ENCODE results near the gene ETV5.

Gene ETV5

GRCh38 chr3:186094696-186095425, 14.0 kb downstream of the ETV5 start:
- H3K4me3 ChIP-seq (ENCODE audit: insufficient read depth, low read length, poor library complexity, severe bottlenecking) = no peak overlapping the region
- no peaks in the 10 kb centered on the region for H3K27me3 ChIP-seq (ENCODE audit: low read length)
- H3K9ac ChIP-seq (ENCODE audit: low read length) = no peak overlapping the region
- no peaks in the 10 kb centered on the region for H3K36me3 ChIP-seq (ENCODE audit: low read length)
- H2AFZ ChIP-seq (ENCODE audit: low read depth, low read length, severe bottlenecking) = no peak overlapping the region
- no peaks in the 10 kb centered on the region for H3F3A ChIP-seq (ENCODE audit: insufficient read depth)
- no peaks in the 10 kb centered on the region for H3K9me3 ChIP-seq (ENCODE audit: insufficient read depth, low read length)
- no peaks in the 10 kb centered on the region for H3K79me2 ChIP-seq (ENCODE audit: insufficient read depth, low read length)
- H4K20me1 ChIP-seq (ENCODE audit: low read depth, low read length) = no peaks in the 10 kb centered on the region
- no peak for TF ChIP-seq CTCF (IDR thresholded peaks at IDR 0.05; ENCODE audit: insufficient read depth, low read length, poor library complexity, severe bottlenecking)
- H3K27ac ChIP-seq (ENCODE audit: low read depth, low read length) = no peak overlapping the region
- no peak overlapping the region for H3K4me2 ChIP-seq (ENCODE audit: low read depth, low read length, poor library complexity, severe bottlenecking)
- H3K9me2 ChIP-seq (replicated peaks; ENCODE audit: insufficient read depth, low read length) = no peaks in the 10 kb centered on the region

GRCh38 chr3:186094271-186094670, 14.6 kb downstream of the ETV5 start:
- H3K27ac ChIP-seq (ENCODE audit: low read depth, low read length) = no peak overlapping the region
- H3K9me3 ChIP-seq (ENCODE audit: insufficient read depth, low read length) = no peaks in the 10 kb centered on the region
- no peak overlapping the region for H3K4me2 ChIP-seq (ENCODE audit: low read depth, low read length, poor library complexity, severe bottlenecking)
- H4K20me1 ChIP-seq (ENCODE audit: low read depth, low read length) = no peaks in the 10 kb centered on the region
- H3K9ac ChIP-seq (ENCODE audit: low read length) = no peak overlapping the region
- TF ChIP-seq EZH2phosphoT487 (conservative IDR thresholded peaks at IDR 0.05; ENCODE audit: low read length) (no peak), CTCF (IDR thresholded peaks at IDR 0.05; ENCODE audit: insufficient read depth, low read length, poor library complexity, severe bottlenecking) (no peak)
- H3K4me3 ChIP-seq (ENCODE audit: insufficient read depth, low read length, poor library complexity, severe bottlenecking) = no peak overlapping the region
- no peaks in the 10 kb centered on the region for H3F3A ChIP-seq (ENCODE audit: insufficient read depth)
- no peaks in the 10 kb centered on the region for H3K36me3 ChIP-seq (ENCODE audit: low read length)
- no peaks in the 10 kb centered on the region for H3K79me2 ChIP-seq (ENCODE audit: insufficient read depth, low read length)
- H3K9me2 ChIP-seq (replicated peaks; ENCODE audit: insufficient read depth, low read length) = no peaks in the 10 kb centered on the region
- H2AFZ ChIP-seq (ENCODE audit: low read depth, low read length, severe bottlenecking) = no peak overlapping the region
- H3K27me3 ChIP-seq (ENCODE audit: low read length) = no peaks in the 10 kb centered on the region

GRCh38 chr3:186093271-186093900, 15.5 kb downstream of the ETV5 start:
- Histone ChIP-seq H3K9ac (ENCODE audit: low read length) (no peak overlapping the region), H3K4me3 (ENCODE audit: insufficient read depth, low read length, poor library complexity, severe bottlenecking) (no peak overlapping the region), H3K27ac (ENCODE audit: low read depth, low read length) (no peak overlapping the region), H3K9me2 (replicated peaks; ENCODE audit: insufficient read depth, low read length) (no peaks in the 10 kb centered on the region), H4K20me1 (ENCODE audit: low read depth, low read length) (no peaks in the 10 kb centered on the region), H3K27me3 (ENCODE audit: low read length) (no peaks in the 10 kb centered on the region), H3K36me3 (ENCODE audit: low read length) (no peaks in the 10 kb centered on the region), H3K4me2 (ENCODE audit: low read depth, low read length, poor library complexity, severe bottlenecking) (no peak overlapping the region), H2AFZ (ENCODE audit: low read depth, low read length, severe bottlenecking) (no peak overlapping the region), H3K9me3 (ENCODE audit: insufficient read depth, low read length) (no peaks in the 10 kb centered on the region), H3F3A (ENCODE audit: insufficient read depth) (no peaks in the 10 kb centered on the region), H3K79me2 (ENCODE audit: insufficient read depth, low read length) (no peaks in the 10 kb centered on the region)
- TF ChIP-seq EZH2phosphoT487 (conservative IDR thresholded peaks at IDR 0.05; ENCODE audit: low read length) (no peak), CTCF (IDR thresholded peaks at IDR 0.05; ENCODE audit: insufficient read depth, low read length, poor library complexity, severe bottlenecking) (no peak)

Data from SU-DHL-6 (cell line).